Measurements from ENCODE around the gene COX18.

DNA sequence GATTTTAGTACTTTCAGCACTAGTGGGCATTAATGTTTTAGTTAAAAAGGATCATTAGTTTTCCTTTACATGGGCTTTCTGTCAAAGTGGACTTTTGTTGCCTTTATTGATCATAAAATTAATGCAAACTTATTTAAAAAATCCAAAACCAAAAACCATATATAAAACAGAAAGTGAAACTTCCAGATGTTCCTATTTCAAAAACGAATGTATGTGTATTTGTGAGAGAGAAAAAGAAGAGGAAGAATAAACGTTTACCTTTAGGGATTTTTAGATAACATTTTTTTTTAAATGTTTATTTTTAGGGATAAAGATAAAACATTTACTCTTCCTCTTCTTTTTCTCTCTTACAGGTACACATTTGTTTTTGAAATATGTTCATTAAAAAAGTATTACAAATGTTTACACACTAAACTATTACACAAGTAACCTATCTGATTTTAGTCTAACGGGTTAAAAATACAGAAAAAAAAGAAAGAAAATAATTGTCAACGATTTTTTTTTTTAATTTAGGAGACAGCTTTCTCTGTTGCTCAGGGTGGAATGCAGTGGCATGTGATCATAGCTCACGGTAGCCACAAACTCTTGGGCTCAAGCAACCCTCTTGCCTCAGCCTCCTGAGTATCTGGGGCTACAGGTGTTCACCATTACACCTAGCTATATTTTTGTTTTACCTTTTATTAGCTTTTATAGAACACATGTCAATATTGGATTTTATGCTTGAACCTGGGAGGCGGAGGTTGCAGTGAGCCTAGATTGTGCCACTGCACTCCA is 16.8 kb upstream of the COX18 start:
- TF ChIP-seq, protein P1, sequence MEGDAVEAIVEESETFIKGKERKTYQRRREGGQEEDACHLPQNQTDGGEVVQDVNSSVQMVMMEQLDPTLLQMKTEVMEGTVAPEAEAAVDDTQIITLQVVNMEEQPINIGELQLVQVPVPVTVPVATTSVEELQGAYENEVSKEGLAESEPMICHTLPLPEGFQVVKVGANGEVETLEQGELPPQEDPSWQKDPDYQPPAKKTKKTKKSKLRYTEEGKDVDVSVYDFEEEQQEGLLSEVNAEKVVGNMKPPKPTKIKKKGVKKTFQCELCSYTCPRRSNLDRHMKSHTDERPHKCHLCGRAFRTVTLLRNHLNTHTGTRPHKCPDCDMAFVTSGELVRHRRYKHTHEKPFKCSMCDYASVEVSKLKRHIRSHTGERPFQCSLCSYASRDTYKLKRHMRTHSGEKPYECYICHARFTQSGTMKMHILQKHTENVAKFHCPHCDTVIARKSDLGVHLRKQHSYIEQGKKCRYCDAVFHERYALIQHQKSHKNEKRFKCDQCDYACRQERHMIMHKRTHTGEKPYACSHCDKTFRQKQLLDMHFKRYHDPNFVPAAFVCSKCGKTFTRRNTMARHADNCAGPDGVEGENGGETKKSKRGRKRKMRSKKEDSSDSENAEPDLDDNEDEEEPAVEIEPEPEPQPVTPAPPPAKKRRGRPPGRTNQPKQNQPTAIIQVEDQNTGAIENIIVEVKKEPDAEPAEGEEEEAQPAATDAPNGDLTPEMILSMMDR (conservative IDR thresholded peaks at IDR 0.05; ENCODE audit: low read depth in 2 of 2) = no peak
- TF ChIP-seq CREB1 (CRISPR knock-in tag; IDR thresholded peaks at IDR 0.05; ENCODE audit: low read depth) (no peak), NANOG (IDR thresholded peaks at IDR 0.05; ENCODE audit: borderline replicate concordance) (no peak), JUNB (IDR thresholded peaks at IDR 0.05; ENCODE audit: unreplicated experiment) (no peak), EZH2 (IDR thresholded peaks at IDR 0.05; ENCODE audit: low read depth, unreplicated experiment) (no peak), POLR2AphosphoS5 (IDR thresholded peaks at IDR 0.05; ENCODE audit: low read depth) (no peak), ZNF114 (CRISPR knock-in tag; IDR thresholded peaks at IDR 0.05) (no peak)
- TF ChIP-seq, protein P2, sequence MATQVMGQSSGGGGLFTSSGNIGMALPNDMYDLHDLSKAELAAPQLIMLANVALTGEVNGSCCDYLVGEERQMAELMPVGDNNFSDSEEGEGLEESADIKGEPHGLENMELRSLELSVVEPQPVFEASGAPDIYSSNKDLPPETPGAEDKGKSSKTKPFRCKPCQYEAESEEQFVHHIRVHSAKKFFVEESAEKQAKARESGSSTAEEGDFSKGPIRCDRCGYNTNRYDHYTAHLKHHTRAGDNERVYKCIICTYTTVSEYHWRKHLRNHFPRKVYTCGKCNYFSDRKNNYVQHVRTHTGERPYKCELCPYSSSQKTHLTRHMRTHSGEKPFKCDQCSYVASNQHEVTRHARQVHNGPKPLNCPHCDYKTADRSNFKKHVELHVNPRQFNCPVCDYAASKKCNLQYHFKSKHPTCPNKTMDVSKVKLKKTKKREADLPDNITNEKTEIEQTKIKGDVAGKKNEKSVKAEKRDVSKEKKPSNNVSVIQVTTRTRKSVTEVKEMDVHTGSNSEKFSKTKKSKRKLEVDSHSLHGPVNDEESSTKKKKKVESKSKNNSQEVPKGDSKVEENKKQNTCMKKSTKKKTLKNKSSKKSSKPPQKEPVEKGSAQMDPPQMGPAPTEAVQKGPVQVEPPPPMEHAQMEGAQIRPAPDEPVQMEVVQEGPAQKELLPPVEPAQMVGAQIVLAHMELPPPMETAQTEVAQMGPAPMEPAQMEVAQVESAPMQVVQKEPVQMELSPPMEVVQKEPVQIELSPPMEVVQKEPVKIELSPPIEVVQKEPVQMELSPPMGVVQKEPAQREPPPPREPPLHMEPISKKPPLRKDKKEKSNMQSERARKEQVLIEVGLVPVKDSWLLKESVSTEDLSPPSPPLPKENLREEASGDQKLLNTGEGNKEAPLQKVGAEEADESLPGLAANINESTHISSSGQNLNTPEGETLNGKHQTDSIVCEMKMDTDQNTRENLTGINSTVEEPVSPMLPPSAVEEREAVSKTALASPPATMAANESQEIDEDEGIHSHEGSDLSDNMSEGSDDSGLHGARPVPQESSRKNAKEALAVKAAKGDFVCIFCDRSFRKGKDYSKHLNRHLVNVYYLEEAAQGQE (IDR thresholded peaks at IDR 0.05; ENCODE audit: unreplicated experiment) = no peak
- TF ChIP-seq, protein P3, sequence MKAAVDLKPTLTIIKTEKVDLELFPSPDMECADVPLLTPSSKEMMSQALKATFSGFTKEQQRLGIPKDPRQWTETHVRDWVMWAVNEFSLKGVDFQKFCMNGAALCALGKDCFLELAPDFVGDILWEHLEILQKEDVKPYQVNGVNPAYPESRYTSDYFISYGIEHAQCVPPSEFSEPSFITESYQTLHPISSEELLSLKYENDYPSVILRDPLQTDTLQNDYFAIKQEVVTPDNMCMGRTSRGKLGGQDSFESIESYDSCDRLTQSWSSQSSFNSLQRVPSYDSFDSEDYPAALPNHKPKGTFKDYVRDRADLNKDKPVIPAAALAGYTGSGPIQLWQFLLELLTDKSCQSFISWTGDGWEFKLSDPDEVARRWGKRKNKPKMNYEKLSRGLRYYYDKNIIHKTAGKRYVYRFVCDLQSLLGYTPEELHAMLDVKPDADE (IDR thresholded peaks at IDR 0.05) = no peak
- TF ChIP-seq, protein P4, sequence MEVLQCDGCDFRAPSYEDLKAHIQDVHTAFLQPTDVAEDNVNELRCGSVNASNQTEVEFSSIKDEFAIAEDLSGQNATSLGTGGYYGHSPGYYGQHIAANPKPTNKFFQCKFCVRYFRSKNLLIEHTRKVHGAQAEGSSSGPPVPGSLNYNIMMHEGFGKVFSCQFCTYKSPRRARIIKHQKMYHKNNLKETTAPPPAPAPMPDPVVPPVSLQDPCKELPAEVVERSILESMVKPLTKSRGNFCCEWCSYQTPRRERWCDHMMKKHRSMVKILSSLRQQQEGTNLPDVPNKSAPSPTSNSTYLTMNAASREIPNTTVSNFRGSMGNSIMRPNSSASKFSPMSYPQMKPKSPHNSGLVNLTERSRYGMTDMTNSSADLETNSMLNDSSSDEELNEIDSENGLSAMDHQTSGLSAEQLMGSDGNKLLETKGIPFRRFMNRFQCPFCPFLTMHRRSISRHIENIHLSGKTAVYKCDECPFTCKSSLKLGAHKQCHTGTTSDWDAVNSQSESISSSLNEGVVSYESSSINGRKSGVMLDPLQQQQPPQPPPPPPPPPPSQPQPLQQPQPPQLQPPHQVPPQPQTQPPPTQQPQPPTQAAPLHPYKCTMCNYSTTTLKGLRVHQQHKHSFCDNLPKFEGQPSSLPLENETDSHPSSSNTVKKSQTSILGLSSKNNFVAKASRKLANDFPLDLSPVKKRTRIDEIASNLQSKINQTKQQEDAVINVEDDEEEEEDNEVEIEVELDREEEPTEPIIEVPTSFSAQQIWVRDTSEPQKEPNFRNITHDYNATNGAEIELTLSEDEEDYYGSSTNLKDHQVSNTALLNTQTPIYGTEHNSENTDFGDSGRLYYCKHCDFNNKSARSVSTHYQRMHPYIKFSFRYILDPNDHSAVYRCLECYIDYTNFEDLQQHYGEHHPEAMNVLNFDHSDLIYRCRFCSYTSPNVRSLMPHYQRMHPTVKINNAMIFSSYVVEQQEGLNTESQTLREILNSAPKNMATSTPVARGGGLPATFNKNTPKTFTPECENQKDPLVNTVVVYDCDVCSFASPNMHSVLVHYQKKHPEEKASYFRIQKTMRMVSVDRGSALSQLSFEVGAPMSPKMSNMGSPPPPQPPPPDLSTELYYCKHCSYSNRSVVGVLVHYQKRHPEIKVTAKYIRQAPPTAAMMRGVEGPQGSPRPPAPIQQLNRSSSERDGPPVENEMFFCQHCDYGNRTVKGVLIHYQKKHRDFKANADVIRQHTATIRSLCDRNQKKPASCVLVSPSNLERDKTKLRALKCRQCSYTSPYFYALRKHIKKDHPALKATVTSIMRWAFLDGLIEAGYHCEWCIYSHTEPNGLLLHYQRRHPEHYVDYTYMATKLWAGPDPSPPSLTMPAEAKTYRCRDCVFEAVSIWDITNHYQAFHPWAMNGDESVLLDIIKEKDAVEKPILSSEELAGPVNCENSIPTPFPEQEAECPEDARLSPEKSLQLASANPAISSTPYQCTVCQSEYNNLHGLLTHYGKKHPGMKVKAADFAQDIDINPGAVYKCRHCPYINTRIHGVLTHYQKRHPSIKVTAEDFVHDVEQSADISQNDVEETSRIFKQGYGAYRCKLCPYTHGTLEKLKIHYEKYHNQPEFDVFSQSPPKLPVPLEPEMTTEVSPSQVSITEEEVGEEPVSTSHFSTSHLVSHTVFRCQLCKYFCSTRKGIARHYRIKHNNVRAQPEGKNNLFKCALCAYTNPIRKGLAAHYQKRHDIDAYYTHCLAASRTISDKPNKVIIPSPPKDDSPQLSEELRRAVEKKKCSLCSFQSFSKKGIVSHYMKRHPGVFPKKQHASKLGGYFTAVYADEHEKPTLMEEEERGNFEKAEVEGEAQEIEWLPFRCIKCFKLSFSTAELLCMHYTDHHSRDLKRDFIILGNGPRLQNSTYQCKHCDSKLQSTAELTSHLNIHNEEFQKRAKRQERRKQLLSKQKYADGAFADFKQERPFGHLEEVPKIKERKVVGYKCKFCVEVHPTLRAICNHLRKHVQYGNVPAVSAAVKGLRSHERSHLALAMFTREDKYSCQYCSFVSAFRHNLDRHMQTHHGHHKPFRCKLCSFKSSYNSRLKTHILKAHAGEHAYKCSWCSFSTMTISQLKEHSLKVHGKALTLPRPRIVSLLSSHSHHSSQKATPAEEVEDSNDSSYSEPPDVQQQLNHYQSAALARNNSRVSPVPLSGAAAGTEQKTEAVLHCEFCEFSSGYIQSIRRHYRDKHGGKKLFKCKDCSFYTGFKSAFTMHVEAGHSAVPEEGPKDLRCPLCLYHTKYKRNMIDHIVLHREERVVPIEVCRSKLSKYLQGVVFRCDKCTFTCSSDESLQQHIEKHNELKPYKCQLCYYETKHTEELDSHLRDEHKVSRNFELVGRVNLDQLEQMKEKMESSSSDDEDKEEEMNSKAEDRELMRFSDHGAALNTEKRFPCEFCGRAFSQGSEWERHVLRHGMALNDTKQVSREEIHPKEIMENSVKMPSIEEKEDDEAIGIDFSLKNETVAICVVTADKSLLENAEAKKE (CRISPR knock-in tag; IDR thresholded peaks at IDR 0.05) = no peak
